Esophagus (tissue), 2 donors: ENCODE results near the gene CLPTM1. TPM values are rescaled to one million over a fixed set of nuclear protein-coding genes. Genes with fewer than 3 reads are reported as not detected.
A peak's percentile ranks its signal among the peaks of the same experiment; 100 is the strongest.
"Not testable (repeated sequence)": the region's sequence is repeated elsewhere in the genome, so short reads cannot be mapped to it uniquely, and the experiment has no call there.

Experiments
- H3K27ac ChIP-seq, 2 donors: one replicate each; pipeline ENCODE4 v1.5.1; 2013; ENCODE audit warnings: low read depth in 2 of 2, mild to moderate bottlenecking in 2 of 2, inconsistent platforms in 1 of 2, low read length in 1 of 2, moderate library complexity in 1 of 2
- H3K27me3 ChIP-seq, 2 donors: one replicate each; pipeline ENCODE4 v1.6.1; 2013; ENCODE audit warnings: low read length in 2 of 2, control low read depth in 1 of 2, mild to moderate bottlenecking in 1 of 2; ENCODE audit not compliant: insufficient read depth in 2 of 2, control insufficient read depth in 1 of 2
- H3K36me3 ChIP-seq, 2 donors: one replicate each; pipeline ENCODE4 v1.6.1; 2013; ENCODE audit warnings: low read length in 1 of 2; ENCODE audit not compliant: control insufficient read depth in 2 of 2, insufficient read depth in 2 of 2
- H3K4me1 ChIP-seq, 2 donors: one replicate each; pipeline ENCODE4 v1.6.1; 2013; ENCODE audit warnings: low read length in 1 of 2; ENCODE audit not compliant: control insufficient read depth in 2 of 2, insufficient read depth in 2 of 2
- H3K4me3 ChIP-seq, 2 donors: one replicate each; pipeline ENCODE4 v1.5.1; 2013; ENCODE audit warnings: low read length in 2 of 2, mild to moderate bottlenecking in 2 of 2, low read depth in 1 of 2, moderate library complexity in 1 of 2
- H3K9me3 ChIP-seq, 2 donors: one replicate each; pipeline ENCODE4 v1.6.1; 2013; ENCODE audit warnings: mild to moderate bottlenecking in 2 of 2, low read depth in 1 of 2, low read length in 1 of 2, moderate library complexity in 1 of 2; ENCODE audit not compliant: control insufficient read depth in 2 of 2, insufficient read depth in 1 of 2
- WGBS, 2 donors: extraction: QIAGEN DNeasy Blood & Tissue Kit; methylation state at CpG; one replicate each; pipeline ENCODE4 v1.1.7; 2013; 5-methylcytosine and 5-hydroxymethylcytosine counted together
- polyA plus RNA-seq, 2 donors: library from polyadenylated mRNA; stranded (reverse); fragments of 200-250 nt; gene quantifications; one replicate each; pipeline ENCODE4 v1.2.3, GENCODE V29; 2013
- donor health status: healthy with polysubstance abuse.
- donor health status: Bipolar disorder and iron deficiency.

Gene CLPTM1, protein sequence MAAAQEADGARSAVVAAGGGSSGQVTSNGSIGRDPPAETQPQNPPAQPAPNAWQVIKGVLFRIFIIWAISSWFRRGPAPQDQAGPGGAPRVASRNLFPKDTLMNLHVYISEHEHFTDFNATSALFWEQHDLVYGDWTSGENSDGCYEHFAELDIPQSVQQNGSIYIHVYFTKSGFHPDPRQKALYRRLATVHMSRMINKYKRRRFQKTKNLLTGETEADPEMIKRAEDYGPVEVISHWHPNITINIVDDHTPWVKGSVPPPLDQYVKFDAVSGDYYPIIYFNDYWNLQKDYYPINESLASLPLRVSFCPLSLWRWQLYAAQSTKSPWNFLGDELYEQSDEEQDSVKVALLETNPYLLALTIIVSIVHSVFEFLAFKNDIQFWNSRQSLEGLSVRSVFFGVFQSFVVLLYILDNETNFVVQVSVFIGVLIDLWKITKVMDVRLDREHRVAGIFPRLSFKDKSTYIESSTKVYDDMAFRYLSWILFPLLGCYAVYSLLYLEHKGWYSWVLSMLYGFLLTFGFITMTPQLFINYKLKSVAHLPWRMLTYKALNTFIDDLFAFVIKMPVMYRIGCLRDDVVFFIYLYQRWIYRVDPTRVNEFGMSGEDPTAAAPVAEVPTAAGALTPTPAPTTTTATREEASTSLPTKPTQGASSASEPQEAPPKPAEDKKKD
- polyA plus RNA-seq, result 10 to 100 TPM; 56.0 to 61.9 TPM

DNA sequence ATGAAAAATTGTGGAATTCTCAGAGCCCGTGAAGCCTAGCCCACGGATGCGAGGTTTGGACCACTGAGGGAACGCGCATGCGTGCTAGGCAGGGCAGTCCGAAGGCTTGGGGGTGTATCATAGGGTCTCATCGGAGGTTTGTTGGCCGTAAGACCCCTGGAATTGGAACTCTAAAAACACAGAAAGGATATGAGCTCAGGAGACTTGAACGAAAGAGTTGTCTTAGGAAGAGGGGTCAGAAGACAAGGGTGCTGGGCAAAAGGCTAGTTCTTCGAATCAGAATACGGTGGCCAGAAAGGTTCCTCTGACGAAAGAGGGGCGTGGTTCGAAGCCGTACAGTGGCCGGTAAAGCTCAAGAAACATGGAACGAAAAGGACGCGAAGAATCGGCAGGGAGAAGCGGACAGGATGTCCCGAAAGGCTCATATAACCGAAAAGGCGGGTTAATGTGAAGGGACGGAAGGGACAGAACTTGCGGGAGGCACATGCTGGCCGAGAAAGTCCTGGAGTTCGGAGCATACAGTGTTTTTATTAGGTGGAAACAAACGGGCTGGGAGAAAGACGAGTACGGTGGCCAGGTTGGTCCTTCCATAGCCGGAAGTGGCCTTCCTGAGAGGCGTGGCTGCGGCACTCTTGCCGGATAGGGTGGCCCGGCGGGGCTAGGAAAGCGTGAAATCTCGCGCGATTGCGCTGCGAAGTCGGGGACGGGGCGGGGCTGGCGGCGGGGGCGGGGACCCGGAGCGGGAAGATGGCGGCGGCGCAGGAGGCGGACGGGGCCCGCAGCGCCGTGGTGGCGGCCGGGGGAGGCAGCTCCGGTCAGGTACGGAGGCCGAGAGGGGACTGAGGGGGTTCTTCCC lies at the start of gene CLPTM1:
TSS of gene CLPTM1 (plus strand) at position 732 of the 856 bp plus-strand sequence. CDS start at position 748, 16 bp downstream.
- Histone ChIP-seq H3K9me3 (no peaks in the 10 kb centered on the region), H3K4me1 (peaks cover 2 to 17% of the 10 kb centered on the region in 2 donors), H3K4me3 (peak within 1 kb of the TSS; percentile 97 to 99), H3K36me3 (peaks cover 0 to 11% of the 10 kb centered on the region in 2 donors), H3K27ac (peak within 1 kb of the TSS; percentile 91 to 97), H3K27me3 (no peaks in the 10 kb centered on the region)
- WGBS, 2 donors, result 0% methylated on average over 65 of the region's 65 CpGs

DNA sequence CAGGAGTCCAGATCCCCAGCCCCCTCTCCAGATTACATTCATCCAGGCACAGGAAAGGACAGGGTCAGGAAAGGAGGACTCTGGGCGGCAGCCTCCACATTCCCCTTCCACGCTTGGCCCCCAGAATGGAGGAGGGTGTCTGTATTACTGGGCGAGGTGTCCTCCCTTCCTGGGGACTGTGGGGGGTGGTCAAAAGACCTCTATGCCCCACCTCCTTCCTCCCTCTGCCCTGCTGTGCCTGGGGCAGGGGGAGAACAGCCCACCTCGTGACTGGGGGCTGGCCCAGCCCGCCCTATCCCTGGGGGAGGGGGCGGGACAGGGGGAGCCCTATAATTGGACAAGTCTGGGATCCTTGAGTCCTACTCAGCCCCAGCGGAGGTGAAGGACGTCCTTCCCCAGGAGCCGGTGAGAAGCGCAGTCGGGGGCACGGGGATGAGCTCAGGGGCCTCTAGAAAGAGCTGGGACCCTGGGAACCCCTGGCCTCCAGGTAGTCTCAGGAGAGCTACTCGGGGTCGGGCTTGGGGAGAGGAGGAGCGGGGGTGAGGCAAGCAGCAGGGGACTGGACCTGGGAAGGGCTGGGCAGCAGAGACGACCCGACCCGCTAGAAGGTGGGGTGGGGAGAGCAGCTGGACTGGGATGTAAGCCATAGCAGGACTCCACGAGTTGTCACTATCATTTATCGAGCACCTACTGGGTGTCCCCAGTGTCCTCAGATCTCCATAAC lies 49.6 kb upstream of the CLPTM1 start, which contains the start of gene APOE:
TSS of gene APOE (plus strand) at position 360 of the 724 bp plus-strand sequence. CDS start 829 bp downstream, outside the sequence.
- peaks cover 6 to 15% of the 10 kb centered on the region in 2 donors for H3K36me3 ChIP-seq
- H3K27ac ChIP-seq, result no peak within 1 kb of the TSS
- WGBS, 2 donors, result 1 to 5% methylated on average over 20 of the region's 20 CpGs
- H3K27me3 ChIP-seq, result peaks cover 0 to 3% of the 10 kb centered on the region in 2 donors
- peaks cover 0 to 11% of the 10 kb centered on the region in 2 donors for H3K4me1 ChIP-seq
- no peaks in the 10 kb centered on the region for H3K9me3 ChIP-seq
- H3K4me3 ChIP-seq, result peak within 1 kb of the TSS in 1 of 2 donors; percentile 4

DNA sequence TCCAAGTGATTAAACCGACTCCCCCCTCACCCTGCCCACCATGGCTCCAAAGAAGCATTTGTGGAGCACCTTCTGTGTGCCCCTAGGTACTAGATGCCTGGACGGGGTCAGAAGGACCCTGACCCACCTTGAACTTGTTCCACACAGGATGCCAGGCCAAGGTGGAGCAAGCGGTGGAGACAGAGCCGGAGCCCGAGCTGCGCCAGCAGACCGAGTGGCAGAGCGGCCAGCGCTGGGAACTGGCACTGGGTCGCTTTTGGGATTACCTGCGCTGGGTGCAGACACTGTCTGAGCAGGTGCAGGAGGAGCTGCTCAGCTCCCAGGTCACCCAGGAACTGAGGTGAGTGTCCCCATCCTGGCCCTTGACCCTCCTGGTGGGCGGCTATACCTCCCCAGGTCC lies 47.6 kb upstream of the CLPTM1 start:
- Histone ChIP-seq H3K36me3 (peaks cover 0 to 4% of the 10 kb centered on the region in 2 donors), H3K9me3 (no peaks in the 10 kb centered on the region), H3K4me1 (peaks cover 0 to 12% of the 10 kb centered on the region in 2 donors), H3K4me3 (no peak overlapping the region), H3K27me3 (peaks cover 0 to 3% of the 10 kb centered on the region in 2 donors), H3K27ac (no peak overlapping the region)
- 92 to 93% methylated on average over 12 of the region's 12 CpGs for WGBS, 2 donors

DNA sequence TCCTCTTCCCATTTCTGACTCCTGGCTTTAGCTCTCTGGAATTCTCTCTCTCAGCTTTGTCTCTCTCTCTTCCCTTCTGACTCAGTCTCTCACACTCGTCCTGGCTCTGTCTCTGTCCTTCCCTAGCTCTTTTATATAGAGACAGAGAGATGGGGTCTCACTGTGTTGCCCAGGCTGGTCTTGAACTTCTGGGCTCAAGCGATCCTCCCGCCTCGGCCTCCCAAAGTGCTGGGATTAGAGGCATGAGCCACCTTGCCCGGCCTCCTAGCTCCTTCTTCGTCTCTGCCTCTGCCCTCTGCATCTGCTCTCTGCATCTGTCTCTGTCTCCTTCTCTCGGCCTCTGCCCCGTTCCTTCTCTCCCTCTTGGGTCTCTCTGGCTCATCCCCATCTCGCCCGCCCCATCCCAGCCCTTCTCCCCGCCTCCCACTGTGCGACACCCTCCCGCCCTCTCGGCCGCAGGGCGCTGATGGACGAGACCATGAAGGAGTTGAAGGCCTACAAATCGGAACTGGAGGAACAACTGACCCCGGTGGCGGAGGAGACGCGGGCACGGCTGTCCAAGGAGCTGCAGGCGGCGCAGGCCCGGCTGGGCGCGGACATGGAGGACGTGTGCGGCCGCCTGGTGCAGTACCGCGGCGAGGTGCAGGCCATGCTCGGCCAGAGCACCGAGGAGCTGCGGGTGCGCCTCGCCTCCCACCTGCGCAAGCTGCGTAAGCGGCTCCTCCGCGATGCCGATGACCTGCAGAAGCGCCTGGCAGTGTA lies 46.9 kb upstream of the CLPTM1 start:
- peaks cover 0 to 12% of the 10 kb centered on the region in 2 donors for H3K4me1 ChIP-seq
- H3K27me3 ChIP-seq, result peaks cover 0 to 3% of the 10 kb centered on the region in 2 donors
- no peak overlapping the region for H3K27ac ChIP-seq
- H3K4me3 ChIP-seq, result no peak overlapping the region
- no peaks in the 10 kb centered on the region for H3K9me3 ChIP-seq
- 93 to 95% methylated on average over 46 of the region's 46 CpGs for WGBS, 2 donors
- no peaks in the 10 kb centered on the region for H3K36me3 ChIP-seq

DNA sequence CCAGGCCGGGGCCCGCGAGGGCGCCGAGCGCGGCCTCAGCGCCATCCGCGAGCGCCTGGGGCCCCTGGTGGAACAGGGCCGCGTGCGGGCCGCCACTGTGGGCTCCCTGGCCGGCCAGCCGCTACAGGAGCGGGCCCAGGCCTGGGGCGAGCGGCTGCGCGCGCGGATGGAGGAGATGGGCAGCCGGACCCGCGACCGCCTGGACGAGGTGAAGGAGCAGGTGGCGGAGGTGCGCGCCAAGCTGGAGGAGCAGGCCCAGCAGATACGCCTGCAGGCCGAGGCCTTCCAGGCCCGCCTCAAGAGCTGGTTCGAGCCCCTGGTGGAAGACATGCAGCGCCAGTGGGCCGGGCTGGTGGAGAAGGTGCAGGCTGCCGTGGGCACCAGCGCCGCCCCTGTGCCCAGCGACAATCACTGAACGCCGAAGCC lies 46.3 kb upstream of the CLPTM1 start:
- 96 to 97% methylated on average over 42 to 44 of the region's 44 CpGs for WGBS, 2 donors
- Histone ChIP-seq H3K4me3 (no peak overlapping the region), H3K27ac (no peak overlapping the region), H3K27me3 (peaks cover 0 to 3% of the 10 kb centered on the region in 2 donors), H3K9me3 (no peaks in the 10 kb centered on the region), H3K4me1 (peaks cover 0 to 12% of the 10 kb centered on the region in 2 donors), H3K36me3 (no peaks in the 10 kb centered on the region)

DNA sequence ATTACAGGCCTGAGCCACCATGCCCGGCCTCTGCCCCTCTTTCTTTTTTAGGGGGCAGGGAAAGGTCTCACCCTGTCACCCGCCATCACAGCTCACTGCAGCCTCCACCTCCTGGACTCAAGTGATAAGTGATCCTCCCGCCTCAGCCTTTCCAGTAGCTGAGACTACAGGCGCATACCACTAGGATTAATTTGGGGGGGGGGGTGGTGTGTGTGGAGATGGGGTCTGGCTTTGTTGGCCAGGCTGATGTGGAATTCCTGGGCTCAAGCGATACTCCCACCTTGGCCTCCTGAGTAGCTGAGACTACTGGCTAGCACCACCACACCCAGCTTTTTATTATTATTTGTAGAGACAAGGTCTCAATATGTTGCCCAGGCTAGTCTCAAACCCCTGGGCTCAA lies 45.4 kb upstream of the CLPTM1 start:
- Histone ChIP-seq H3K9me3 (no peaks in the 10 kb centered on the region), H3K4me3 (no peak overlapping the region), H3K4me1 (peaks cover 0 to 16% of the 10 kb centered on the region in 2 donors), H3K27ac (no peak overlapping the region), H3K36me3 (no peaks in the 10 kb centered on the region), H3K27me3 (peaks cover 0 to under 1% of the 10 kb centered on the region in 2 donors)
- WGBS, 2 donors, result 91% methylated on average over 5 of the region's 5 CpGs

DNA sequence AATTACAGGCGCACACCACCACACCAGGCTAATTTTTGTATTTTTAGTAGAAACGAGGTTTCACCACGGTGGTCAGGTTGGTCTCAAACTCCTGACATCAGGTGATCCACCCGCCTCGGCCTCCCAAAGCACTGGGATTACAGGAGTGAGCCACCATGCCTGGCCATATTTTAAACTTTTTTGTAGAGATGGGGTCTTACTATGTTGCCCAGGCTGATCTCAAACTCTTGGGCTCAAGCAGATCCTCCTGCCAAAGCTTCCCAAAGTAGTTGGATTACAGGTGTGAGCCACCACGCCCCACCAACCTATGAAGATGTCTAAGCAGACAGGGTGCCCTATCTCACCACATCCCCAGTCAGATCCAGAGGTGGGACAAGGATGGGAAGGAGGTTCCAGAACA lies 43.3 kb upstream of the CLPTM1 start:
- not testable (repeated sequence) for H3K9me3 ChIP-seq, H3K4me1 ChIP-seq, H3K27me3 ChIP-seq, H3K4me3 ChIP-seq, H3K27ac ChIP-seq, H3K36me3 ChIP-seq
- WGBS, 2 donors, result 92 to 93% methylated on average over 6 of the region's 6 CpGs

DNA sequence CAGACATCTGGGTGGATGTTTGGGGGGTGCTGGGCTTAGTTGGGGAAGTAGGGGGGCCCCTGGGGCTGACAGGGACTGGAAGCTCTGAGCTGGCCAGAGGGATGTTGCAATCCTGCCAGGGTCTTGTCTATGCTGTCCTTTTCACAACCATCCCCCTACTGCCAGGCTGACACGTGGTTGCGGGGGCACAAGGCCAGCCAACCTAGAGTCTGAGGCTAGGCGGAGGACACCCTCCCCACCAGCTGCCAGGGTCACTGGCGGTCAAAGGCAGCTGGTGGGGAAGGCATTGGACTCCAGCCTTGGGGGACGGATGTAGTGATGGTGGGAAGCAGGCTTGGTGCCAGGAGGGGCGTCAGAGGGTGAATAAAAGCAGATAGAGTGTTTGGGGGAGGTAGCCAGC lies 42.3 kb upstream of the CLPTM1 start:
- peaks cover 0 to 5% of the 10 kb centered on the region in 2 donors for H3K4me1 ChIP-seq
- H3K4me3 ChIP-seq, result no peak overlapping the region
- no peak overlapping the region for H3K27ac ChIP-seq
- no peaks in the 10 kb centered on the region for H3K27me3 ChIP-seq
- H3K36me3 ChIP-seq, result no peaks in the 10 kb centered on the region
- WGBS, 2 donors, result 50 to 52% methylated on average over 6 of the region's 6 CpGs
- no peaks in the 10 kb centered on the region for H3K9me3 ChIP-seq
